Lung (tissue), 12 donors: ENCODE results near the gene TMEM242. TPM values are rescaled to one million over a fixed set of nuclear protein-coding genes. Genes with fewer than 3 reads are reported as not detected.

ENCODE experiments used
- ATAC-seq: fragments of 200-7000 bp; cut with Tn5 transposase; one replicate; pipeline ENCODE4 v1.9.1; 2020; ENCODE audit warnings: moderate number of reproducible peaks; ENCODE audit not compliant: insufficient read depth, low FRiP score
- DNase-seq, 3 donors: peaks; one replicate each; pipeline ENCODE4 v3.0.0-alpha.2; 2013 to 2017
- H3K27ac ChIP-seq, 2 donors: one replicate each; pipeline ENCODE4 v1.5.1; 2013; ENCODE audit warnings: mild to moderate bottlenecking in 2 of 2, moderate library complexity in 2 of 2, control low read depth in 1 of 2, inconsistent platforms in 1 of 2, low read depth in 1 of 2, low read length in 1 of 2
- H3K27me3 ChIP-seq, 3 donors: one replicate each; pipeline ENCODE4 v1.5.1; 2013; ENCODE audit warnings: low read length in 2 of 3; ENCODE audit not compliant: control insufficient read depth in 3 of 3, insufficient read depth in 3 of 3
- H3K36me3 ChIP-seq, 4 donors: one replicate each; pipeline ENCODE4 v1.5.1; 2013; ENCODE audit warnings: low read length in 4 of 4, mild to moderate bottlenecking in 1 of 4, moderate library complexity in 1 of 4; ENCODE audit not compliant: control insufficient read depth in 4 of 4, insufficient read depth in 4 of 4
- H3K4me1 ChIP-seq, 5 donors: one replicate each; pipeline ENCODE4 v1.5.1; 2013; ENCODE audit warnings: low read length in 5 of 5, mild to moderate bottlenecking in 2 of 5, moderate library complexity in 1 of 5; ENCODE audit not compliant: control insufficient read depth in 5 of 5, insufficient read depth in 5 of 5
- H3K4me3 ChIP-seq: one replicate; pipeline ENCODE4 v1.5.1; 2013; ENCODE audit warnings: mild to moderate bottlenecking, control low read depth, moderate library complexity
- H3K9ac ChIP-seq, 2 donors: one replicate each; pipeline ENCODE4 v1.5.1; 2013; ENCODE audit warnings: low read length in 2 of 2, control low read depth in 1 of 2; ENCODE audit not compliant: insufficient read depth in 1 of 2
- H3K9me3 ChIP-seq, 4 donors: one replicate each; pipeline ENCODE4 v1.5.1; 2013; ENCODE audit warnings: low read length in 3 of 4, mild to moderate bottlenecking in 1 of 4, moderate library complexity in 1 of 4; ENCODE audit not compliant: control insufficient read depth in 4 of 4, insufficient read depth in 3 of 4
- WGBS, 2 donors: extraction: QIAGEN DNeasy Blood & Tissue Kit; methylation state at CpG; one replicate each; pipeline ENCODE4 v1.1.7; 2013; 5-methylcytosine and 5-hydroxymethylcytosine counted together
- polyA plus RNA-seq, 2 donors: library from polyadenylated mRNA; stranded (reverse); fragments of 200-250 nt; gene quantifications; one replicate each; pipeline ENCODE4 v1.2.1, GENCODE V29; 2013
- total RNA-seq, 2 donors: library from RNA; depleted of rRNA in 1 of 2; stranded (reverse); fragments of >200 nt in 1 of 2; gene quantifications; one replicate each; pipeline ENCODE4 v1.2.1, GENCODE V29; 2014 to 2021
- TF ChIP-seq, protein P1 (sequence below): IDR thresholded peaks from 2 replicates; pipeline ENCODE4 v1.5.1; 2012; ENCODE audit warnings: mild to moderate bottlenecking; ENCODE audit errors: control extremely low read depth, extremely low read depth
- donor health status: control.
- donor health status: control.
- donor health status: Bipolar disorder and iron deficiency.
- donor health status: healthy.
- donor health status: DM: yes; HTN: yes; CAD: no.

TMEM242 gene
- total and polyA plus RNA-seq, 4 donors, result 4.4 to 11.5 (median 8.3) TPM

DNA sequence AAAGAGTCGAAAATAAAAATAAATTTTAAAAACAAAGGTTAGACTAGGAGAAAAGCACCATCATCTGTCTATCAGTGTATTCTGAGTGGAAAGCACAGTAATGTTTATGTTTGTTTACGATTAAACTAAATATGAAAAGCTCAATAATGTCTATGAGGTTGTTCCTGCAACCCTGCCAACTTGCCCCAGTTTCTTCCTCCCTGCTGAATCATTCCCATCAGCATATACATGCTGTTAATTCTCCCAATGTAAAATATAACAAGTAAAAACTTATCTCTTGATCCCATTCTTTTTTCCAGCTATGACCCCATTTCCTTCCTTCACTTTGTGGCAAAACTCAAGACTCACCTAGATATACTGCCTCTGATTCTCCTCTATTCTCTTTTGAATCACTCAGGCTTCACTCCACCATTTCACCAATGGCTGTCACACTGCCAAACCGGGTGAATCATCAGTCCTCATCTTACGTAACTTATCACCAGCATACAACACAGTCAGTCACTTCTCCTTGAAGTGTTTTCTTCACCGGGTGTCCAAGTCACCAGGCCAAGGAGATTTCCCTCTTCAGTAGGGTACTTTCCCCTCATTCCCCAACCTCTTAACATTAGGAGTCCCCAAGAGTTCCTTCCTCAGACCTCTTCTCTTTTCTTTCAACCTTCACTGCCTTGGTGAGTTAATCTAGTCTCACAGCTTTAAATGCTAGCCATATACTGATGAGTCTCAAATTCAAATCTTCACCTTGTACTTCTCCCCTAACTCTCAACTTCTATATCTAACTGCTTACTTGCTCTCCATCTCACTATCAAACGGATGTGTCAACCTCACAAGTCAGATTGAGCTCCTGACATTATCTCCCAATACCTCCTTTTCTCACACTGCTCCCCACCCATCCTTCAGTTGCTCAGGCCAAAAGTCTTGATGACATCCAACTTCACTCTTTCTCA lies 6.2 kb downstream of the TMEM242 start:
- TF ChIP-seq, protein P1, sequence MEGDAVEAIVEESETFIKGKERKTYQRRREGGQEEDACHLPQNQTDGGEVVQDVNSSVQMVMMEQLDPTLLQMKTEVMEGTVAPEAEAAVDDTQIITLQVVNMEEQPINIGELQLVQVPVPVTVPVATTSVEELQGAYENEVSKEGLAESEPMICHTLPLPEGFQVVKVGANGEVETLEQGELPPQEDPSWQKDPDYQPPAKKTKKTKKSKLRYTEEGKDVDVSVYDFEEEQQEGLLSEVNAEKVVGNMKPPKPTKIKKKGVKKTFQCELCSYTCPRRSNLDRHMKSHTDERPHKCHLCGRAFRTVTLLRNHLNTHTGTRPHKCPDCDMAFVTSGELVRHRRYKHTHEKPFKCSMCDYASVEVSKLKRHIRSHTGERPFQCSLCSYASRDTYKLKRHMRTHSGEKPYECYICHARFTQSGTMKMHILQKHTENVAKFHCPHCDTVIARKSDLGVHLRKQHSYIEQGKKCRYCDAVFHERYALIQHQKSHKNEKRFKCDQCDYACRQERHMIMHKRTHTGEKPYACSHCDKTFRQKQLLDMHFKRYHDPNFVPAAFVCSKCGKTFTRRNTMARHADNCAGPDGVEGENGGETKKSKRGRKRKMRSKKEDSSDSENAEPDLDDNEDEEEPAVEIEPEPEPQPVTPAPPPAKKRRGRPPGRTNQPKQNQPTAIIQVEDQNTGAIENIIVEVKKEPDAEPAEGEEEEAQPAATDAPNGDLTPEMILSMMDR, result no peak
- H3K9me3 ChIP-seq, result no peaks in the 10 kb centered on the region
- ATAC-seq (peak; percentile 86), DNase-seq (no peak)
- H3K27ac ChIP-seq, result peak overlapping the region; percentile 28 to 31
- no peaks in the 10 kb centered on the region for H3K27me3 ChIP-seq
- peaks cover 10 to 49% (median 17%) of the 10 kb centered on the region in 4 donors for H3K36me3 ChIP-seq
- peak overlapping the region in 1 of 2 donors; percentile 3 for H3K9ac ChIP-seq
- 30 to 34% methylated on average over 6 of the region's 6 CpGs for WGBS, 2 donors
- H3K4me3 ChIP-seq, result no peak overlapping the region
- peaks cover 0 to 3% (median 0%) of the 10 kb centered on the region in 5 donors for H3K4me1 ChIP-seq

DNA sequence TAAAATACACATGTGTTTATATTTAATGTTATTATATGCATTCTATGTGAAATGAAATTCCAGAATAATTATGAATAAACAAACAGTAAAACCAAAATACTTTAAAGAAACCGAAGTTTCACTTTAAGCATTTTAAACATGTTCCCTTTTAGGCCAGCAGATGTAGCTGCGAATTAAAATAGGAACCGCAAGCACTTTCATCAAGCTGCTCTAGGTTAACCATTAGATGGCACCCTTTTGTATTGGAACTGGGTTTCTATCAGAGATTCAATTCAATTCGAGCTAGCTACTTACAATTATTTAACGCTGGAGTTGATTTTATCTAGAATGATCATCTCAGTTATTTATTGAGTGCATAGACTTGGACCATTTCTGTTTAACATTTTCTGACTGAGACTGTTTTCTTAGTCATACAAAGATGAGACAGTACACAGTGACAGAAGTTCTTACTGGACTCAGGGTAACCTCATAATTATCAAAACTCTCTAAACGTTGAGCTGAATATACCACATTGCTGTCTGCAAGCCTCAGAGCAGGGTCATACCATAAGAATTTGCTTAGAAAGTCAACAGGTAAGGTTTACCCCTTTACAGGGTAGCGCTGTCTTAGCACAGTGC lies 8.5 kb downstream of the TMEM242 start:
- peak; percentile 56 for ATAC-seq
- Histone ChIP-seq H3K4me3 (no peak overlapping the region), H3K36me3 (peaks cover 4 to 48% (median 22%) of the 10 kb centered on the region in 4 donors), H3K4me1 (peaks cover 0 to 3% (median 2%) of the 10 kb centered on the region in 5 donors), H3K9me3 (no peaks in the 10 kb centered on the region), H3K9ac (no peak overlapping the region), H3K27ac (no peak overlapping the region), H3K27me3 (no peaks in the 10 kb centered on the region)
- TF ChIP-seq, protein P1, result peak; percentile 94
- peak in 2 of 3 donors; percentile 82 to 89 for DNase-seq
- 14 to 24% methylated on average over 7 of the region's 7 CpGs for WGBS, 2 donors

DNA sequence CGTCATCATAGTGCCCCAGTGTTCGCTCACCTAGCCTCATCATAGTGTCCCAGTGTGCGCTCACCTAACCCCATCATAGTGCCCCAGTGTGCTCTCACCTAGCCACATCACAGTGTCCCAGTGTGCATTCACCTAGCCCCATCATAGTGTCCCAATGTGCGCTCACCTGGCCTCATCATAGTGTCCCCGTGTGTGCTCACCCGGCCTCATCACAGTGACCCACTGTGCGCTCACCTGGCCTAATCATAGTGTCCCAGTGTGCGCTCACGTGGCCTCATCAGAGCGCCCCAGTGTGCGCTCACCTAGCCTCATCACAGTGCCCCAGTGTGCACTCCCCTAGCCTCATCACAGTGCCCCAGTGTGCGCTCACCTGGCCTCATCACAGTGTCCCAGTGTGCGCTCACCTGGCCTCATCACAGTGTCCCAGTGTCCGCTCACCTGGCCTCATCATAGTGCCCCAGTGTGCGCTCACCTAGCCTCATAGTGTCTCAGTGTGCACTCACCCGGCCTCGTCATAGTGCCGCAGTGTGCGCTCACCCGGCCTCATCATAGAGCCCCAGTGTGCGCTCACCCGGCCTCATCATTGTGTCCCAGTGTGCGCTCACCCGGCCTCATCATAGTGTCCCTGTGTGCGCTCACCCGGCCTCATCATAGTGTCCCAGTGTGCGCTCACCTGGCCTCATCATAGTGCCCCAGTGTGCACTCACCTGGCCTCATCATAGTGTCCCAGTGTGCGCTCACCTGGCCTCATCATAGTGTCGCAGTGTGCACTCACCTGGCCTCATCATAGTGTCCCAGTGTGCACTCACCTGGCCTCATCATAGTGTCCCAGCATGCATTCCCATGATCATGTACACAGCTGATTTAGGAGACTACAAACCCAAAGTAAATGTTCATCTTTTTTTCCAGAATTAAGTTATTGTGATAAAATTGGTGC lies 9.5 kb downstream of the TMEM242 start:
- 88 to 90% methylated on average over 29 of the region's 29 CpGs for WGBS, 2 donors
- ATAC-seq, result no peak
- DNase-seq, result no peak
- Histone ChIP-seq H3K4me3 (no peak overlapping the region), H3K36me3 (peaks cover 4 to 46% (median 22%) of the 10 kb centered on the region in 4 donors), H3K9ac (no peak overlapping the region), H3K9me3 (no peaks in the 10 kb centered on the region), H3K27ac (no peak overlapping the region), H3K27me3 (no peaks in the 10 kb centered on the region), H3K4me1 (peaks cover 0 to 3% (median 2%) of the 10 kb centered on the region in 5 donors)
- TF ChIP-seq, protein P1, result no peak
